ENCODE results near the gene ARHGEF5.
"Not testable (repeated sequence)": the region's sequence is repeated elsewhere in the genome, so short reads cannot be mapped to it uniquely, and the experiment has no call there.

- TF ChIP-seq CTCF (IDR thresholded peaks at IDR 0.05; ENCODE audit: low read depth, low read length); EZH2phosphoT487 (IDR thresholded peaks at IDR 0.05; ENCODE audit: low read depth): not testable (repeated sequence)
Measured at GRCh38 chr7:144356860-144357259, 1.7 kb downstream of the ARHGEF5 start.
